ENCODE measurements around the gene MTM1.
A peak's percentile ranks its signal among the peaks of the same experiment; 100 is the strongest.

The MTM1 gene

GRCh38 chrX:150551963-150552362 is 16.5 kb upstream of the MTM1 start:
- no peak for DNase-seq

- no peak for DNase-seq
These were observed 10.0 kb upstream of the MTM1 start for GRCh38 chrX:150558424-150558823.

GRCh38 chrX:150564838-150565237 is 3.6 kb upstream of the MTM1 start:
- DNase-seq: no peak

GRCh38 chrX:150565551-150565950 is 2.9 kb upstream of the MTM1 start:
- DNase-seq: no peak

DNA sequence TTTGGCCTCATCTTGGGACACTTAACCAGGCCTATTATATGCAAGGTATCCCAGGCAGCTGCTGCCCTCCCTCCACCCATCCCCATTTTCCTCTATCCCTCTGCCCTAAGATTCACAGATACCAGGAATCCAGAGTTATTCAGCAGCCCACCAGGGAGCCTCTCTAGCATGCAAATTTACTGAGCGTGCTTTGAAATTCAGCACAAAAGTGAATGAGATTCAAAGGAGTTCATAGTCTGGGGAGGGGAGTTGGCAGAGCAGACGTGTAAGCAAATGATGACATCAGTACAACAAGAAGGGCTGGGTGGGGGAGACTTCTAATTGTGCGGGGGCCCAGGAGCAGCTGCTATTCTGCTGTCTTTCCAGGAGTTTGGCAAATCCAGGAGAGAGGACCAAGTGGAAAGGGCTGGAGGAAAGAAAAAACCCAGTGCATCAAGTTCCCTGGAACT is 1.7 kb upstream of the MTM1 start:
- no peak for DNase-seq

GRCh38 chrX:150567645-150568319 is 639 bp upstream of the MTM1 start:
- no peak for DNase-seq

DNA sequence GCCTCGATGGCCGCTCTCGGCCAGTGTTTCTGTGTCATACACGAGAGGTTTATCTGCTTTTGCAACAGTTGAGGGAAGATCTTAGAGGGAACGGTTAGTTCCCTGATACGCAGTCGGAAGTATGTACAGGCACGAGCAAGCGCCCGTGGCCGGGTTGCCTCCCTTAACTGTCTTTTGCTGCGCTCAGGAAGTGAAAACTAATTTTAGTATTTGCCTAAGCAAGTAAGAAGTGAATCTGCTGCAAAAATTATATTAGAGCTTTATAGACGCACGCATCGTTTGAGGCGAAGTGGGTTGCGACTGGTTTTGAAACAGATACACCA is 695 bp downstream of the MTM1 start:
- peak; percentile 30 for DNase-seq

DNA sequence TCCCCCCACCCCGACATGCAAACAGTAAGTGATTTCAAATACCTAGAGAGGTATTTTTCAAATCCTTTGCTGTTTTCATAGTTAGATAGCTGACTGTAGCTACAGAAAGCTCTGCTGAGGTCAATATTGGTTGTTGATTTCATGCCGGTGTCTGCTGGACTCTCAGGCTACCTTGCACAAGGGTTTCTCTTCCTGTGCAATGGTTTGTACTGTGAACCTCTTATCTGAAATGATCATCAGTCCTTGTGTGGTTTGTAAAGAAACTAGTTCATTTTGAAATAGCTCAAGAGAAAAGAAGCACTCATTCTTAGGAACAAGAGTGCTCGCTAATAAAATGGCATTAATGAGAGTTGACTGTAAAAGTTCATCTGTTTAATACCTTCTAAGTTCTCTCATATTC is 2.1 kb downstream of the MTM1 start:
- DNase-seq: peak; percentile 73

- no peak for DNase-seq
These were observed 3.8 kb downstream of the MTM1 start for GRCh38 chrX:150572206-150572605.

DNA sequence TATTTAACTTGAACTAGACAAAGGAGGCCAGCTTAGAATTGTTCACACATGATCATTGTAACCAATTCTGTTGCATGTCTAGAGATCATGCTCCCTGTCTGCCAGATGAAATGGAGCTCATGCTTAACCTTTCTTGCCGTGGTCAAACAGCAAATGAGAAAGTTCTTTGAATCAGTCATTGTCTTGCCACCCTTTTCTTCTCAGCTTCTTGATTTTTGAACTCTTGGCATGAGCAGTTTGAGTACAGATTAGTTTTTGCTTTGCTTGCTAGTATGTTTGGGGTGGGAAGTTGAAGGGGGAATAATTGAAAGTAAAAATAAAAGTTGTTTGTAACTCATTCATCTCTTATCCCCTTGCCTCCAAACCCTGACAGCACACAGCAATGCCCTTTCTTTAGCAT is 4.7 kb downstream of the MTM1 start:
- no peak for DNase-seq

- DNase-seq: no peak
These were observed 5.3 kb downstream of the MTM1 start for GRCh38 chrX:150573702-150574101.

DNA sequence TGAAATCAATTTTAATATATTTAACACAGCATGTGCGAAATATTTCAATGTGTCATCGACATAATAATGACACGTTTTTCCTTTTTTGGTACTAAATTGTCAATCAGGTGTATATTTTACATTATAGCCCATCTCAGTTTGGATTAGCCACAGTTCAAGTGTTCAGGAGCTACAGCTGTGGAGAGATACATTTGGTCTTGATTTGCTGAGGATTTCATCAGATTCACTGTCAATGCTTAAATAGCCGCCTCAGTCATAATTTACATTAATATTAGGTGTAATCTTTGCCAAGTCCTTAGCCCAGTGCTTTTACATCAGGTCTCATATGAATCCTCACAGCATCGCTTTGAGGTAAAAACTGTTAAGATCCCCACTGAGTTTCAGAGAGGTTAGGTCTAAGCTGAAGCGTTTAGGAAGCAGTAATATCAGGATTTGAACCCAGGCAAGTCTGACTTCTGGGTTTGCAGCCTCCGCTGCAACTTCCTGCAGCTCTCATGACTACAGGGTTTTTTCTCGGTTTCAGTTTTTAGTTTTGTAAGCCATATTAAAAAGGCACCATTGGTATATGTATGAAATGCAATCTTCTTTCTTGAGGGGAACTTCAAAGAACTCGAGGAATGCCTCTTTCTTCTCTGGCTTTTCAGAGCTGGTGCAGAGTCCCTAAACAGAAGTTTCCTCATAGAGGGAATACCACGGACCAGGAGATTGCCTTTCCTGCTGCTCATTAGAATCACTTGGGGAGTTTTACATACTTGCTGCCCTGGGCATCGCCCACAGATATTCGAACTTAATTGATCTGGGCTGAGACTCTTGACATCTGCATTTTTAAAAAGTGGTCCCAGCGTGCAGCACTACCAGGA is 6.4 kb downstream of the MTM1 start:
- DNase-seq: no peak

DNA sequence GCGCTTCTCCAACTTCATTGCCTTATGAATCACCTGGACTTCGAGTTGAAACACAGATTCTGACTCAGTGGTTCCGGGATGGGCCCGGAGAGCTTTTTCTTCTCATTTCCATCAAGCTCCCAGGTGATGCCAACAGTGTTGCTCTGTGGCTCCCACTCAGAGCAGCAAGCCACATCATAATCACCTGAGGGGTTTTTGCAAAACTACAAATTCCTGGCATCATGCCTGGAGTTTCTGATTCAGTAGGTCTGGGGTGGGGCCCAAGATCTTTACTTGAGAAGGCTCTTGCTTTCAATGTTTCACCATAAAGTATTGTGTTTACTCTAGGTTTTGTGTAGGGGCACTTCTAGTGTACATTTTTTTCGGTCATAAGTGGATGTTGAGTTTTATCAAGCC is 7.0 kb downstream of the MTM1 start:
- DNase-seq: no peak

GRCh38 chrX:150577174-150577573 is 8.8 kb downstream of the MTM1 start:
- no peak for DNase-seq

DNA sequence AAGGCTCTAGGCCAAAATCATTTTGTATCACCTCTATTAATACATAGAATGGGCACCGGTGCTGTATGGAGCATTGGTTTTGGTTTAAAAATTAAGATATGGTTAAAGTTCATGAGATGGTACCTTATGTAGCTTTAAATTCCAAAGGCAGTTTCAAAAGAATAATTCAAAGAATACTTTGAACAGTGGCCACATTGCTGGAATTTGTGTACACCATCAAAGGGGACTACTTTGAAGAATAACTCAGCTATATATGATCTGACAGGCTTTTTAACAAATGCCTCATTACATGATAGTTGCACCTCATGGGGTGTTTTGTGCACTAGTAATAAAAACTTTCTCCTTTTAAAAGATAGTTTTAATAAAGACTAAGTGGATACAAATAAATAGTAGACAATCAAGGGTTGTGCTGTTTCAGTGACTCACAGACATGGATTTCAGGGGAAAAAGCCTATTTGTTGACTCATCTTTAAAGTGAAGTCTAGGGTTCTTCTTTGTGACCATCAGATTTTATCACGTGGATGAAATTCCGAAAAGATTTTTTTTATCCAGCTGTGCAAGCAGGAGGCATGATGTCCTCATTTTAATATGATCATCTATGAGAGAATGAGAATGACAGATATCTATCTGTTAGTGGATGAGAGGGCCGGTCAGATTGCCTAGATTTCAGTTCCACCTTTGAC is 12.8 kb downstream of the MTM1 start:
- DNase-seq: no peak

DNA sequence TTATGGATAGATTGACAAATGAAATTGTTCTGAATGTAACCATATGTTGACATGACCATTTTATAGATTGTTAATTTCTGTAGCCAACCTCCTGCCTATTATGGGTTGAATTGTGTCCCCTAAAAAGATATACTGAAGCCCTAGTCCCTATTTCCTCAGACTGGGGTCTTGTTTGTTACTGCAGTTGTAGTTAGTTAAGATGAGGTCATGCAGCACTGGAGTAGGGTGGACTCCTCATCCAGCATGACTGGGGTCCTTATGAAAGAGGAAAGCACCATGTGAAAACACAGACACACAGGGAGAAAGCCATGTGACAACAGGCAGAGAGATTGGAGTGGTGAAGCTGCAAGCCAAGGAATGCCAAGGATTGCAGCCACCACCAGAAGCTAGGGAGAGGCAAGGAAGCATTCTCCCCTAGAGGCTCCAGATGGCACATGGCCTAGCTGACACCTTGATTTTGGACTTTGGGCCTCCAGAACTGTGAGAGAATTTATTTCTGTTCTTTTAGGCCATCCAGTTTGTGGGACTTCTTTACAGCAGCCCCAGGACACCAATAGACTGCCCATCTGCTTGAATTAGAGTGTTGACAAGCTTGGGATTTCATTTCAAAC is 14.0 kb downstream of the MTM1 start:
- DNase-seq: no peak

GRCh38 chrX:150587585-150588503 is 19.4 kb downstream of the MTM1 start:
- DNase-seq: no peak

GRCh38 chrX:150594584-150594983 is 26.2 kb downstream of the MTM1 start:
- peak; percentile 27 for DNase-seq

- no peak for DNase-seq
These were observed 30.8 kb downstream of the MTM1 start for GRCh38 chrX:150599226-150599625.

GRCh38 chrX:150602296-150602695 is 33.9 kb downstream of the MTM1 start:
- DNase-seq: no peak

- no peak for DNase-seq
These were observed 34.3 kb downstream of the MTM1 start for GRCh38 chrX:150602743-150603142.

DNA sequence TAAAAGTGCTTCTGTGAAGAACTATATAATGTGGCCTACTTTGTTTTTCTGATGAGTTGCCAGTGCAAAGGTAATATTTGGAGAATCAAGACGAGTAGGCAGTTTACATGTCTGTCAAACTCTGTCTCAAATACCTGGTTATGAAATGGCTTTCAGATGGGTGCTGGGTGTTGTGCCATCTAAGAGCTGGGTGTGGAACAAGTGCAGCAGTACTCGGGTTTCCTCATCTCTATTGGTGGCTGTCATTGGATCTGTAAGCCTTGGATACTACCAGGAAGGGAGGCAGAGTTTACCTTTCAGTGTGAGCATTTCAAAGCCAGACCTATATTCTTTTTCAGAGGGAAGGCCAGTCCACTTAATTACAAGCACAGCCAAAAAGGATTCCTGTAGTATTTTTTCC is 37.2 kb downstream of the MTM1 start:
- DNase-seq: no peak
